Neural progenitor cell (in vitro differentiated cells): ENCODE measurements around the gene GUCY2C. TPM values are rescaled to one million over a fixed set of nuclear protein-coding genes. Genes with fewer than 3 reads are reported as not detected.

Experiments
- DNase-seq: peaks from one replicate; pipeline ENCODE4 v3.0.0-alpha.2; 2016; ENCODE audit warnings: low spot score
- H2AFZ ChIP-seq: fragments of 200-600 bp; sonication (generic); replicated peaks from 2 replicates; pipeline ENCODE4 v1.6.1; 2016; ENCODE audit warnings: antibody characterized with exemption
- H3F3A ChIP-seq: fragments of 200-600 bp; sonication (generic); 2 replicates; pipeline ENCODE4 v1.6.1; 2016; ENCODE audit warnings: antibody characterized with exemption, low read depth
- H3K27ac ChIP-seq: fragments of 200-600 bp; sonication (generic); 2 replicates; pipeline ENCODE4 v1.5.1; 2016; ENCODE audit warnings: mild to moderate bottlenecking
- H3K27me3 ChIP-seq: fragments of 200-600 bp; sonication (generic); 2 replicates; pipeline ENCODE4 v1.6.1; 2016; ENCODE audit warnings: mild to moderate bottlenecking, moderate library complexity
- H3K36me3 ChIP-seq: fragments of 200-600 bp; sonication (generic); 2 replicates; pipeline ENCODE4 v1.5.1; 2016
- H3K4me1 ChIP-seq: fragments of 200-600 bp; sonication (generic); 2 replicates; pipeline ENCODE4 v1.6.1; 2016; ENCODE audit warnings: mixed run types
- H3K4me2 ChIP-seq: fragments of 200-600 bp; sonication (generic); 2 replicates; pipeline ENCODE4 v1.6.1; 2016
- H3K4me3 ChIP-seq: fragments of 200-600 bp; sonication (generic); 2 replicates; pipeline ENCODE4 v1.5.1; 2016
- H3K79me2 ChIP-seq: fragments of 200-600 bp; sonication (generic); 2 replicates; pipeline ENCODE4 v1.6.1; 2016; ENCODE audit warnings: low read depth
- H3K9ac ChIP-seq: fragments of 200-600 bp; sonication (generic); 2 replicates; pipeline ENCODE4 v1.6.1; 2016
- H3K9me3 ChIP-seq: fragments of 200-600 bp; sonication (generic); 2 replicates; pipeline ENCODE4 v1.5.1; 2016; ENCODE audit warnings: low read depth
- H4K20me1 ChIP-seq: fragments of 200-600 bp; sonication (generic); 2 replicates; pipeline ENCODE4 v1.6.1; 2016; ENCODE audit warnings: low read depth
- H3K27ac Mint-ChIP-seq: 3 replicates; pipeline ENCODE4 v1.8.0; 2021; ENCODE audit warnings: mixed read lengths
- H3K27me3 Mint-ChIP-seq: 2 replicates; pipeline ENCODE4 v1.8.0; 2022; ENCODE audit warnings: low read depth, mild to moderate bottlenecking, inconsistent platforms, moderate library complexity, mixed read lengths; ENCODE audit not compliant: insufficient read depth
- H3K36me3 Mint-ChIP-seq: 3 replicates; pipeline ENCODE4 v1.8.0; 2021; ENCODE audit warnings: mixed read lengths
- H3K4me1 Mint-ChIP-seq: 3 replicates; pipeline ENCODE4 v1.8.0; 2021; ENCODE audit warnings: mixed read lengths
- H3K4me3 Mint-ChIP-seq: 3 replicates; pipeline ENCODE4 v1.8.0; 2021; ENCODE audit warnings: mild to moderate bottlenecking, moderate library complexity, mixed read lengths
- H3K9me3 Mint-ChIP-seq: 3 replicates; pipeline ENCODE4 v1.8.0; 2020; ENCODE audit warnings: mixed read lengths
- CTCF ChIP-seq: fragments of 200-600 bp; sonication (generic); IDR thresholded peaks from 2 replicates; pipeline ENCODE4 v1.5.1; 2017; ENCODE audit warnings: antibody characterized with exemption, mild to moderate bottlenecking
- EZH2 ChIP-seq: fragments of 200-600 bp; sonication (generic); IDR thresholded peaks from 2 replicates; pipeline ENCODE4 v1.6.1; 2017; ENCODE audit warnings: antibody characterized with exemption, mild to moderate bottlenecking, moderate library complexity
- EZH2phosphoT487 ChIP-seq: fragments of 200-600 bp; sonication (generic); IDR thresholded peaks from 2 replicates; pipeline ENCODE4 v1.6.1; 2017; ENCODE audit warnings: antibody characterized with exemption
- total RNA-seq: library from RNA; depleted of rRNA; stranded (reverse); fragments of >200 nt; gene quantifications from 2 replicates; pipeline ENCODE4 v1.2.3, GENCODE V29; 2015; ENCODE audit warnings: low replicate concordance

The GUCY2C gene
- total RNA-seq, 1 donor from 2014 or later, result not detected

GRCh38 chr12:14591719-14592118 lies 104.7 kb downstream of the GUCY2C start:
- Histone ChIP-seq H3K27ac (no peak overlapping the region), H3K4me2 (no peak overlapping the region), H3K36me3 (no peaks in the 10 kb centered on the region), H2AFZ (no peak overlapping the region), H4K20me1 (no peaks in the 10 kb centered on the region), H3K4me3 (no peak overlapping the region), H3K9ac (no peak overlapping the region), H3K79me2 (no peaks in the 10 kb centered on the region), H3F3A (no peaks in the 10 kb centered on the region), H3K4me1 (no peaks in the 10 kb centered on the region), H3K9me3 (no peaks in the 10 kb centered on the region), H3K27me3 (no peaks in the 10 kb centered on the region)
- Mint-ChIP-seq H3K36me3 (no peaks in the 10 kb centered on the region), H3K27me3 (no peaks in the 10 kb centered on the region), H3K9me3 (no peaks in the 10 kb centered on the region), H3K4me3 (no peak overlapping the region), H3K4me1 (no peaks in the 10 kb centered on the region), H3K27ac (no peak overlapping the region)
- TF ChIP-seq EZH2, result no peak
- no peak for TF ChIP-seq CTCF
- no peak for TF ChIP-seq EZH2phosphoT487
- DNase-seq, result no peak

- no peak for TF ChIP-seq EZH2phosphoT487
- no peak for TF ChIP-seq CTCF
- no peak for TF ChIP-seq EZH2
- Histone ChIP-seq H3K79me2 (no peaks in the 10 kb centered on the region), H2AFZ (peak overlapping the region; percentile 42), H3K9me3 (no peaks in the 10 kb centered on the region), H3K4me3 (no peak overlapping the region), H4K20me1 (no peaks in the 10 kb centered on the region), H3K4me1 (no peaks in the 10 kb centered on the region), H3F3A (no peaks in the 10 kb centered on the region), H3K36me3 (no peaks in the 10 kb centered on the region), H3K27ac (no peak overlapping the region), H3K9ac (no peak overlapping the region), H3K4me2 (no peak overlapping the region), H3K27me3 (no peaks in the 10 kb centered on the region)
- Mint-ChIP-seq H3K4me3 (no peak overlapping the region), H3K4me1 (no peaks in the 10 kb centered on the region), H3K9me3 (no peaks in the 10 kb centered on the region), H3K27me3 (no peaks in the 10 kb centered on the region), H3K27ac (no peak overlapping the region), H3K36me3 (no peaks in the 10 kb centered on the region)
- DNase-seq, result no peak
Observed at GRCh38 chr12:14589169-14590004, 107.0 kb downstream of the GUCY2C start.

DNA sequence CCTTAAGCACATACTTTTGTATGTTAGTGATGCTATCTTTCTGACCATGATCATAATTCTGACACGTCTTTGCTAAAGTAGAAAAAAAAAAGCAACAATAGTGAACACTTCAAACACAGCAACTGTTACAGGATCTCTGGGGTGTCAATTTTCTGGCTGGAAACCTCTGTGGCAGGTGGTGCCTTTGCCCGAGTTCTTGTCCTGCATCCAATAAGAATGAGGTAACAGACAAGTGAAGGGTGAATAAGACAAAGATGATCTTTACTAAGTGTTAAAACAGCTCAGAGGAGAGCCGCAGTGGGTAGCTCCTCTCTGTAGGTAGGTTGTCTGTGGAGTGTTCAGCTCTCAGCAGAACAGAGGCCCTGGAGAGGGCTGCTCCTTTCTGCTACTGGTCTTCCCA lies 107.8 kb downstream of the GUCY2C start:
- H3K9me3 ChIP-seq, result no peaks in the 10 kb centered on the region

More for the DNA sequence above, 107.8 kb downstream of the GUCY2C start:
- no peaks in the 10 kb centered on the region for H3F3A ChIP-seq
- DNase-seq, result no peak
- H4K20me1 ChIP-seq, result no peaks in the 10 kb centered on the region
- H3K4me3 ChIP-seq, result no peak overlapping the region
- Mint-ChIP-seq H3K27me3 (no peaks in the 10 kb centered on the region), H3K4me3 (no peak overlapping the region), H3K9me3 (no peaks in the 10 kb centered on the region), H3K36me3 (no peaks in the 10 kb centered on the region), H3K27ac (no peak overlapping the region), H3K4me1 (no peaks in the 10 kb centered on the region)
- no peaks in the 10 kb centered on the region for H3K79me2 ChIP-seq
- TF ChIP-seq CTCF, result no peak
- no peak for TF ChIP-seq EZH2
- TF ChIP-seq EZH2phosphoT487, result no peak
- H3K4me1 ChIP-seq, result no peaks in the 10 kb centered on the region
- no peak overlapping the region for H2AFZ ChIP-seq
- no peaks in the 10 kb centered on the region for H3K36me3 ChIP-seq
- no peaks in the 10 kb centered on the region for H3K27me3 ChIP-seq
- no peak overlapping the region for H3K9ac ChIP-seq
- H3K27ac ChIP-seq, result no peak overlapping the region
- no peak overlapping the region for H3K4me2 ChIP-seq
